Gastroesophageal sphincter (tissue), 4 donors: ENCODE measurements around the gene RBM15. TPM values are rescaled to one million over a fixed set of nuclear protein-coding genes. Genes with fewer than 3 reads are reported as not detected.

ENCODE experiments used
- ATAC-seq: fragments of 150-250 bp; one replicate; pipeline ENCODE4 v1.9.1; 2016; ENCODE audit warnings: mild to moderate bottlenecking, moderate library complexity
- H3K27ac ChIP-seq, 4 donors: fragments of 200-600 bp; sonication (generic) in 3 of 4; 1 replicate in 3 of 4; 2 replicates in 1 of 4; pipeline ENCODE4 v1.5.1; 2016 to 2019
- H3K27me3 ChIP-seq: fragments of 200-600 bp; sonication (generic); one replicate; pipeline ENCODE4 v1.5.1; 2019
- H3K36me3 ChIP-seq, 2 donors: fragments of 200-600 bp; sonication (generic); one replicate each; pipeline ENCODE4 v1.5.1; 2019; ENCODE audit warnings: control low read depth in 1 of 2
- H3K4me1 ChIP-seq, 3 donors: fragments of 200-600 bp; sonication (generic); 1 replicate in 2 of 3; 2 replicates in 1 of 3; pipeline ENCODE4 v1.5.1; 2016 to 2019; ENCODE audit warnings: control low read depth in 2 of 3
- H3K4me3 ChIP-seq, 2 donors: fragments of 200-600 bp; sonication (generic); one replicate each; pipeline ENCODE4 v1.5.1; 2019; ENCODE audit warnings: mild to moderate bottlenecking in 1 of 2, moderate library complexity in 1 of 2
- H3K9me3 ChIP-seq, 3 donors: fragments of 200-600 bp; sonication (generic); one replicate each; pipeline ENCODE4 v1.5.1; 2017 to 2019; ENCODE audit warnings: control low read depth in 2 of 3
- EP300 ChIP-seq: sonication (generic); formaldehyde crosslinking; IDR thresholded peaks from one replicate; pipeline ENCODE4 v1.6.1; 2017; ENCODE audit warnings: antibody characterized with exemption, mild to moderate bottlenecking
- POLR2A ChIP-seq, 2 donors: fragments of 450-650 bp; IDR thresholded peaks; one replicate each; pipeline ENCODE4 v1.6.1; 2017; ENCODE audit warnings: antibody characterized with exemption in 2 of 2, mild to moderate bottlenecking in 2 of 2, moderate library complexity in 1 of 2
- POLR2AphosphoS5 ChIP-seq: sonication (generic); formaldehyde crosslinking; IDR thresholded peaks from one replicate; pipeline ENCODE4 v1.6.1; 2017; ENCODE audit warnings: antibody characterized with exemption
- WGBS, 2 donors: methylation state at CpG; one replicate each; pipeline ENCODE4 v1.1.5; 2018; ENCODE audit warnings: low coverage in 1 of 2; 5-methylcytosine and 5-hydroxymethylcytosine counted together
- total RNA-seq, 4 donors: library from RNA; depleted of rRNA; stranded (reverse); fragments of >200 nt; gene quantifications; one replicate each; pipeline ENCODE4 v1.1.0, GENCODE V29; 2016
- TF ChIP-seq, protein P1 (sequence below), 4 experiments: fragments of 200-600 bp in 2 of 4; fragments of 450-650 bp in 2 of 4; sonication (generic) in 1 of 4; IDR thresholded peaks; one replicate each; pipeline ENCODE4 v1.5.1; 2017 to 2019; ENCODE audit warnings: antibody characterized with exemption in 4 of 4, mild to moderate bottlenecking in 2 of 4, moderate library complexity in 2 of 4

Gene RBM15
- total RNA-seq, 4 donors from 2014 or later: 16.7 to 36.9 (median 30.2) TPM

DNA sequence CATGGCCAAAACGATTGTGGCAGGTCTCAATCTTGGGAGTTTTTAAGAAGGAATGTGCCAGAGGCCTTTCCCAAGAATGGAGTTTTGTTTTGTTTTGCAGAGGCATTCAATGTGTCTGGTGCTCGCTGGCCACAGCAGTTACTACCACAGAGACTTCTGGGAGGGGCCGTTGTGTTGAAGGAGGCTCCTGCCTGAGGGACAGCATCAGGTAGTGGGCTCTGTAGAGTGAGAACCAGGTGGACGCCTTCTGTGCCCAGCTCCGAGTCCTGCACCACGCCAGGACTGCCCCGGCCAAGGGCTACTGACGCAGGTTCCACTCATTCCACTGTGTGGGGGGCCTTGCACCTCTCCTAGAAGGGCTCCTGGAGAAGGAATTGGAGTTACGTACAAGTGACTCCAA, 44.9 kb upstream of the RBM15 start:
- TF ChIP-seq POLR2AphosphoS5: no peak
- no peak for TF ChIP-seq POLR2A (IDR thresholded peaks at IDR 0.05)
- TF ChIP-seq EP300: no peak
- TF ChIP-seq, protein P1, sequence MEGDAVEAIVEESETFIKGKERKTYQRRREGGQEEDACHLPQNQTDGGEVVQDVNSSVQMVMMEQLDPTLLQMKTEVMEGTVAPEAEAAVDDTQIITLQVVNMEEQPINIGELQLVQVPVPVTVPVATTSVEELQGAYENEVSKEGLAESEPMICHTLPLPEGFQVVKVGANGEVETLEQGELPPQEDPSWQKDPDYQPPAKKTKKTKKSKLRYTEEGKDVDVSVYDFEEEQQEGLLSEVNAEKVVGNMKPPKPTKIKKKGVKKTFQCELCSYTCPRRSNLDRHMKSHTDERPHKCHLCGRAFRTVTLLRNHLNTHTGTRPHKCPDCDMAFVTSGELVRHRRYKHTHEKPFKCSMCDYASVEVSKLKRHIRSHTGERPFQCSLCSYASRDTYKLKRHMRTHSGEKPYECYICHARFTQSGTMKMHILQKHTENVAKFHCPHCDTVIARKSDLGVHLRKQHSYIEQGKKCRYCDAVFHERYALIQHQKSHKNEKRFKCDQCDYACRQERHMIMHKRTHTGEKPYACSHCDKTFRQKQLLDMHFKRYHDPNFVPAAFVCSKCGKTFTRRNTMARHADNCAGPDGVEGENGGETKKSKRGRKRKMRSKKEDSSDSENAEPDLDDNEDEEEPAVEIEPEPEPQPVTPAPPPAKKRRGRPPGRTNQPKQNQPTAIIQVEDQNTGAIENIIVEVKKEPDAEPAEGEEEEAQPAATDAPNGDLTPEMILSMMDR (IDR thresholded peaks at IDR 0.05): no peak
- WGBS, 2 donors: 75 to 80% methylated on average over 2 to 6 of the region's 9 CpGs
- H3K9me3 ChIP-seq: no peaks in the 10 kb centered on the region
- no peak overlapping the region for H3K4me3 ChIP-seq
- no peaks in the 10 kb centered on the region for H3K36me3 ChIP-seq
- H3K27me3 ChIP-seq: peaks cover 6% of the 10 kb centered on the region
- no peak overlapping the region for H3K27ac ChIP-seq
- no peaks in the 10 kb centered on the region for H3K4me1 ChIP-seq
- no peak for ATAC-seq

DNA sequence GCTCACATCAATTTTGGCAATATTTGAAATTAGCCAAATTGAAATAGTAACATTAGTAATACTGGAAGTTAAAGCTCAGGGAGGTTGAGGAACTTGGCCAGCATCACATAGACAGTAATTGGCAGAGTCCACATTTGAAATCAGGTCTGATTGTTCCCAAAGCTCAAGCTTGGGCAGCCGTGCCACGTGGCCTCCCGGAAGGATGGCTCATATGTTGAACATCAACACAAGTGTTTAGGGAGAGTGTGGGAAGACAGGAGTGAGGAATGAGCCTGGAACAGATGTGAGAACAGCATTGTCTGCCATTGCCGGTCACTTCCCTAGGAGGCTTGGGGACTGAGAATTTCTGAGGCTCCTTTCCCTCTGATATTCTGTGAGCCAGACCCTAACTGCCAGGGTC, 40.2 kb upstream of the RBM15 start:
- WGBS, 2 donors: 65 to 84% methylated on average over 2 to 4 of the region's 4 CpGs
- TF ChIP-seq POLR2A (IDR thresholded peaks at IDR 0.05) (no peak), POLR2AphosphoS5 (no peak), EP300 (no peak)
- TF ChIP-seq, protein P1 (IDR thresholded peaks at IDR 0.05): no peak
- ATAC-seq: no peak
- H3K27me3 ChIP-seq: peaks cover 15% of the 10 kb centered on the region
- H3K36me3 ChIP-seq: no peaks in the 10 kb centered on the region
- no peak overlapping the region for H3K4me3 ChIP-seq
- H3K27ac ChIP-seq: no peak overlapping the region
- no peaks in the 10 kb centered on the region for H3K4me1 ChIP-seq
- H3K9me3 ChIP-seq: no peaks in the 10 kb centered on the region

DNA sequence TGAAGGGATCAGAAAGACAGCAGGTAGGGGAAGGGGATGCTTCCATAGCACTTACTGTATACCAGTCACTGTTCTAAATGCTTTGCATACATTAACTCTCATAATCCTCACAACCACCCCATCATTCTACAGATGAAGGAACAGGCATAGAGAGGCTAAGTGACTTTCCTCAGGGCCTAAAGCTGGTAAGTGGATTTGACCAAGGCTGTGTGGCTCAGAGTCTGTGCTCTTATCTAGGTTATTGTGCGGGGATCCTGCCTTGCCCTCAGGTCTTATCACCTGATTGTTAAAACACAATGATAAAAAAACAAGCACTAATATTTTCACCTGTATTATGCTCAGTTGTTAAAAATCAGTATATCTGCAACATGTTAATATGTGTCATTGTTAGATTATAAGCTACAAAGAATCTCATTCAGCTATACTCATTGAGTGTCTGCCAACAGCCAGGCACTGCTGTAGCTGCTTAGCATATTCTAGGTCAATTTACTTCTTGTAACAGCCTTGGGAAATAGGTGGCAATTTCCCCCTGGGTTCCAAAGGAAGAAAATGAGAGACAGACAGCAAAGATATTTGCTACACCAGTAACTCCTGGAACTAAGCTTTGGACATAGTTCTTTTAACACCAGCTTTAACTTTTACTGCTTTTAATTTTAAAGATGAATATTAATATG, 38.6 kb upstream of the RBM15 start:
- Histone ChIP-seq H3K27ac (no peak overlapping the region), H3K36me3 (no peaks in the 10 kb centered on the region), H3K9me3 (no peaks in the 10 kb centered on the region), H3K27me3 (peaks cover 15% of the 10 kb centered on the region), H3K4me3 (no peak overlapping the region), H3K4me1 (no peaks in the 10 kb centered on the region)
- TF ChIP-seq EP300: no peak
- TF ChIP-seq, protein P1 (IDR thresholded peaks at IDR 0.05): no peak
- TF ChIP-seq POLR2A (IDR thresholded peaks at IDR 0.05): no peak
- TF ChIP-seq POLR2AphosphoS5: no peak
- ATAC-seq: no peak
- WGBS, 2 donors: 75 to 100% methylated on average over 1 of the region's 1 CpG

DNA sequence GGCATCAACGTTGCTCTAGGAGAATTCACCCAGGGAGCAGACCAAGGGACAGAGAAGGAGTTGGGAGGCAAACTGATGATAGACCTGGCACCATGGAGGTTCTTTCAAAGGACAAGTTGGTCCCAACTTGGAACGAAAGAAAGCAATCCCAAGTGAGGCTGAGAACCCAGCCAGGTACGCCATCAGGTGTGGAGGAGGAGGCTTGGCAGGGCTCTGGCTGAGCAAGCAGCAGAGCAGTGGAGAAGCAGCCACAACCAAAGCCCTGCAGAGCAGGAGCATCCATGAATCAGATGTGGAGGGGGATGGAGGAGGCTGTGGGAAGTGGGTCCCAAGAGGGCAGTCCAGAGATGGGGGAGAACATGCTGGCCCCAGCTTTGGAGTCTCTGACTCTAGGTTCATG, 36.3 kb upstream of the RBM15 start:
- ATAC-seq: no peak
- WGBS, 2 donors: 86 to 100% methylated on average over 2 to 3 of the region's 3 CpGs
- TF ChIP-seq EP300 (no peak), POLR2A (IDR thresholded peaks at IDR 0.05) (no peak), POLR2AphosphoS5 (no peak)
- TF ChIP-seq, protein P1 (IDR thresholded peaks at IDR 0.05): no peak
- Histone ChIP-seq H3K36me3 (no peaks in the 10 kb centered on the region), H3K27me3 (peaks cover 14% of the 10 kb centered on the region), H3K9me3 (no peaks in the 10 kb centered on the region), H3K4me3 (no peak overlapping the region), H3K27ac (no peak overlapping the region), H3K4me1 (no peaks in the 10 kb centered on the region)

DNA sequence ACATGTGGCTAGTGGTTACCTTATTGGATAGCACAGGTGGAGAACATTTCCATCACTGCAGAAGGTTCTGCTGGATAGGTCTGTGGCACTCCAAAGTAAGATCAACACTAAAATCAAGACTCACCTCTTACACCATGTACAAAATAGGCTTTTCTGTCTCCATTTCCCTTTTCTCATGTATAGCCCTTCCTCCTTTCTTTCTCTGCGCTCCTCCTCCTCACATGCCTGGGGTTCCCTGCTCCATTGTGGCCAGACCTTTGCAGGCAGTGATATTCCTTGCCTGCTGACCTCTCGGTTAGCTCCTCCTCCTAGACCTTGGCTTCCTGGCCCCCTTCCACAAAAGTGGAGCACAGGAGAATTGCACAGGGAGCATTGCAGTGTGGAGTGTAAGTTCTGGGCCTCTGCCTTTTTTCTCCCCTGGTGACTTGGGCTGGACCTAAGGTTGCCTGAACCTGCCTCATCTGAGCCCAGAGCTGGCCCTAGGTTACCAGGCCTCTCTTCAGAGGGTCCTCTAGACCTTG, 33.2 kb upstream of the RBM15 start:
- no peak overlapping the region for H3K27ac ChIP-seq
- H3K36me3 ChIP-seq: no peaks in the 10 kb centered on the region
- TF ChIP-seq, protein P1 (IDR thresholded peaks at IDR 0.05): no peak
- TF ChIP-seq POLR2AphosphoS5 (no peak), EP300 (no peak)
- no peak overlapping the region for H3K4me3 ChIP-seq
- no peak for ATAC-seq
- no peaks in the 10 kb centered on the region for H3K4me1 ChIP-seq
- WGBS, 2 donors: 19 to 40% methylated on average over 1 to 2 of the region's 2 CpGs
- no peaks in the 10 kb centered on the region for H3K27me3 ChIP-seq
- no peaks in the 10 kb centered on the region for H3K9me3 ChIP-seq
